Loucy (cell line): ENCODE results near the gene LDLRAD4.

Experiments used
- H2AFZ ChIP-seq: fragments of 200-600 bp; sonication (generic); 2 replicates; pipeline ENCODE4 v1.6.0; 2016; ENCODE audit warnings: antibody characterized with exemption, mild to moderate bottlenecking, low read length, moderate library complexity
- H3F3A ChIP-seq: fragments of 200-600 bp; 2 replicates; pipeline ENCODE4 v1.6.0; 2016; ENCODE audit warnings: antibody characterized with exemption, low read depth, mild to moderate bottlenecking
- H3K27me3 ChIP-seq: fragments of 200-600 bp; sonication (generic); 2 replicates; pipeline ENCODE4 v1.6.1; 2014; ENCODE audit warnings: low read length, mild to moderate bottlenecking; ENCODE audit not compliant: insufficient read depth, poor library complexity, severe bottlenecking
- H3K36me3 ChIP-seq: fragments of 200-600 bp; sonication (generic); 2 replicates; pipeline ENCODE4 v1.6.1; 2016; ENCODE audit warnings: low read length; ENCODE audit not compliant: insufficient read depth
- H3K4me1 ChIP-seq: fragments of 200-600 bp; sonication (generic); 2 replicates; pipeline ENCODE4 v1.5.1; 2014; ENCODE audit warnings: low read length, mild to moderate bottlenecking; ENCODE audit not compliant: insufficient read depth, poor library complexity, severe bottlenecking
- H3K4me2 ChIP-seq: fragments of 200-600 bp; sonication (generic); 2 replicates; pipeline ENCODE4 v1.6.0; 2014; ENCODE audit warnings: antibody characterized with exemption, low read length, low read depth, mild to moderate bottlenecking; ENCODE audit not compliant: poor library complexity, severe bottlenecking
- H3K4me3 ChIP-seq: fragments of 200-600 bp; sonication (generic); 2 replicates; pipeline ENCODE4 v1.5.1; 2014; ENCODE audit warnings: low read length, mild to moderate bottlenecking, mixed read lengths; ENCODE audit not compliant: poor library complexity, severe bottlenecking
- H3K79me2 ChIP-seq: fragments of 200-600 bp; sonication (generic); 2 replicates; pipeline ENCODE4 v1.6.1; 2014; ENCODE audit warnings: low read length; ENCODE audit not compliant: insufficient read depth
- H3K9ac ChIP-seq: fragments of 200-600 bp; sonication (generic); 2 replicates; pipeline ENCODE4 v1.6.0; 2014; ENCODE audit warnings: mild to moderate bottlenecking, low read depth, low read length, moderate library complexity; ENCODE audit not compliant: poor library complexity, severe bottlenecking
- H3K9me2 ChIP-seq: fragments of 200-600 bp; sonication (generic); replicated peaks from 2 replicates; pipeline ENCODE4 v1.6.1; 2016; ENCODE audit warnings: low read depth, low read length, mixed read lengths
- H3K9me3 ChIP-seq: fragments of 200-600 bp; sonication (generic); 2 replicates; pipeline ENCODE4 v1.6.1; 2014; ENCODE audit warnings: mild to moderate bottlenecking, antibody characterized with exemption, low read length, low read depth; ENCODE audit not compliant: insufficient read depth
- H4K20me1 ChIP-seq: fragments of 200-600 bp; sonication (generic); 2 replicates; pipeline ENCODE4 v1.6.0; 2014; ENCODE audit warnings: antibody characterized with exemption, low read length, mild to moderate bottlenecking; ENCODE audit not compliant: insufficient read depth, poor library complexity, severe bottlenecking
- CTCF ChIP-seq: fragments of 200-600 bp; sonication (generic); conservative IDR thresholded peaks from 2 replicates; pipeline ENCODE4 v1.5.1; 2014; ENCODE audit warnings: mild to moderate bottlenecking, antibody characterized with exemption, low read length
- EZH2phosphoT487 ChIP-seq: fragments of 200-600 bp; IDR thresholded peaks from 2 replicates; pipeline ENCODE4 v1.6.1; 2018; ENCODE audit warnings: antibody characterized with exemption, mild to moderate bottlenecking, moderate library complexity, borderline replicate concordance

Gene LDLRAD4

GRCh38 chr18:13300029-13300428 is 81.5 kb downstream of the LDLRAD4 start:
- Histone ChIP-seq H4K20me1 (no peaks in the 10 kb centered on the region), H3K4me3 (no peak overlapping the region), H3K4me1 (peaks cover 52% of the 10 kb centered on the region), H3K36me3 (no peaks in the 10 kb centered on the region), H3K9me2 (no peaks in the 10 kb centered on the region), H3K9ac (no peak overlapping the region), H3K9me3 (no peaks in the 10 kb centered on the region), H2AFZ (no peak overlapping the region), H3K27me3 (no peaks in the 10 kb centered on the region), H3F3A (no peaks in the 10 kb centered on the region), H3K4me2 (no peak overlapping the region), H3K79me2 (peaks cover 20% of the 10 kb centered on the region; the same call in 1 of the 2 replicates)
- TF ChIP-seq EZH2phosphoT487 (no peak), CTCF (no peak)

- Histone ChIP-seq H3K79me2 (peaks cover 20% of the 10 kb centered on the region; the same call in 1 of the 2 replicates), H3K4me1 (peaks cover 56% of the 10 kb centered on the region), H3K4me2 (no peak overlapping the region), H3K9ac (no peak overlapping the region), H3K9me3 (no peaks in the 10 kb centered on the region), H3K27me3 (no peaks in the 10 kb centered on the region), H3K9me2 (no peaks in the 10 kb centered on the region), H4K20me1 (no peaks in the 10 kb centered on the region), H2AFZ (no peak overlapping the region), H3F3A (peaks cover 5% of the 10 kb centered on the region; the same call in 1 of the 2 replicates), H3K36me3 (no peaks in the 10 kb centered on the region), H3K4me3 (no peak overlapping the region)
- TF ChIP-seq CTCF (no peak), EZH2phosphoT487 (no peak)
Measured at GRCh38 chr18:13300796-13301195, 82.2 kb downstream of the LDLRAD4 start.

- Histone ChIP-seq H3K9me2 (no peaks in the 10 kb centered on the region), H3K36me3 (no peaks in the 10 kb centered on the region), H3K4me2 (peak overlapping the region; percentile 13), H2AFZ (no peak overlapping the region), H3K79me2 (peaks cover 32% of the 10 kb centered on the region; the same call in 1 of the 2 replicates), H3K4me3 (no peak overlapping the region), H3K9me3 (no peaks in the 10 kb centered on the region), H3K4me1 (peaks cover 59% of the 10 kb centered on the region), H4K20me1 (no peaks in the 10 kb centered on the region), H3K9ac (no peak overlapping the region), H3K27me3 (no peaks in the 10 kb centered on the region), H3F3A (peaks cover 7% of the 10 kb centered on the region; the same call in 1 of the 2 replicates)
- TF ChIP-seq EZH2phosphoT487: no peak
Measured at GRCh38 chr18:13302040-13302439, 83.5 kb downstream of the LDLRAD4 start.
